M059J (cell line): ENCODE results near the gene CCDC88A. TPM values are rescaled to one million over a fixed set of nuclear protein-coding genes. Genes with fewer than 3 reads are reported as not detected.
"Not testable (repeated sequence)": the region's sequence is repeated elsewhere in the genome, so short reads cannot be mapped to it uniquely, and the experiment has no call there.

Experiments used
- DNase-seq: peaks from one replicate; pipeline ENCODE4 v3.0.0-alpha.2; 2012; ENCODE audit warnings: low read depth
- total RNA-seq: library from RNA; depleted of rRNA; stranded (reverse); fragments of >200 nt; shearing (Covaris generic); gene quantifications from 2 replicates; pipeline ENCODE4 v1.2.3, GENCODE V29; 2014; rRNA removed

CCDC88A gene
- total RNA-seq, result 31.0 and 33.9 TPM in 2 replicates

GRCh38 chr2:55419679-55420438, at the start of gene CCDC88A:
TSS of gene CCDC88A (minus strand) at chr2:55419856. CDS start at chr2:55419079, 777 bp downstream.
- peak; percentile 91 for DNase-seq

DNA sequence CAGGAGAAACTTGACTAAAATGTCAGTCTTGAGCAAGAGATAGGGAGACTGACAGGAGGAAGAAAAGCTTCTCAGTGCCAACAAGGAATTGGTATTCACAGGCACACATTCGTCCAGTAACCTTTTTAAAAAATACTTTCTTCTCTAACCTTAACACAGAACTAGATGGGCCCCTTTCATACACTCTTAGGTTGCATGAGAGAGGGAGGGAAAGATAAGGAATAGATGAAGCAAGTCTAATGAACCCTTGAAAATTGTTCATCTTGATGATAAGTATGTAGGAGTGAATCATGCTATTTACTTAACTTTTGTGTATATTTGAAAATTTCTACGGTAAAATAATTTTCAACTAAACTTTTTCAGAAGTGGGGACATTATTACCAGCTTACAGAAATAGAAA, 42.0 kb upstream of the CCDC88A start:
- DNase-seq, result no peak

DNA sequence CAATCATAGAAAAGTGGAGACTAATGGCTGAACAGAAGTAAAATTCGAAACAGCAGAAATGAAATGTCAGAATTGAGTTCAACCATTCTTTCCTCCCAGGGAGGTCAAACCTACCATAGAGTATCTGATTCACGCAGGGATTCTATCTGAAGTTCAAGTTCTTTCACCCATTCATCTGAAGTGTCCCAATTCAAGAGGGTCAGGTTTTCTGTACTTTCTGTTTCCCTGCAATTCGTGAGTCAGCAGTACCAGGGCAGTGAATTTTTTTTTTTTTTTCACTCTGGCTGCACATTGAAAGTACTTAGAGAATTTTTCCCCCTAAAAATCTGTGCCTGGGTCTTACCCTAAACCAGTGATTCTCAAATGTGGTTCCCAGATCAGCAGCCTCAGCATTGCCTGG, 40.9 kb upstream of the CCDC88A start:
- DNase-seq, result peak; percentile 53

DNA sequence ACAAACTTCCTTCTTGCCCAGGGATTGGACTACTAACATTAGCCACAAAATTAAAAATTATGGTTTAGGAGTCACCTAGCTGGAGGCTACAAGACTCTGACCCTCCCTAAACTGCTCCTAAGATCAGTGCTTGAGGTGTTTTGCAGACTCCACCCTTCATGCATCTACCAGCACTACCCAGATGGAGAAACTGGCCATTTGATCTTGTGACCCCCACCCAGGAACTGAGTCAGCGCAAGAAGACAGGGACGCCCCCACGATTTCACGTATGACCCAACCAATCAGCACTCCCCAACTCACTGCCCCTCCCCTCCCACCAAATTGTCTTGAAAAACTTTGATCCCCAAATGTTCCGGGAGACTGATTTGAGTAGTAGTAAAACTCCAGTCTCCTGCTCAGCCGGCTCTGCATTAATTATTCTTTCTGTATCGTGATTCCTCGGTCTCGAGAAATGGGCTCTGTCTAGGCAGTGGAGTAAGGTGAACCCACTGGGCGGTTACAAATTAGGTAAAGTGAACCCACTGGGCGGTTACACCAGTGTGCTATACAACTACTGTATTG, 40.1 kb upstream of the CCDC88A start:
- DNase-seq, result no peak

GRCh38 chr2:55459279-55459678, 39.6 kb upstream of the CCDC88A start:
- no peak for DNase-seq

- no peak for DNase-seq
Observed at GRCh38 chr2:55454121-55454520, 34.5 kb upstream of the CCDC88A start.

DNA sequence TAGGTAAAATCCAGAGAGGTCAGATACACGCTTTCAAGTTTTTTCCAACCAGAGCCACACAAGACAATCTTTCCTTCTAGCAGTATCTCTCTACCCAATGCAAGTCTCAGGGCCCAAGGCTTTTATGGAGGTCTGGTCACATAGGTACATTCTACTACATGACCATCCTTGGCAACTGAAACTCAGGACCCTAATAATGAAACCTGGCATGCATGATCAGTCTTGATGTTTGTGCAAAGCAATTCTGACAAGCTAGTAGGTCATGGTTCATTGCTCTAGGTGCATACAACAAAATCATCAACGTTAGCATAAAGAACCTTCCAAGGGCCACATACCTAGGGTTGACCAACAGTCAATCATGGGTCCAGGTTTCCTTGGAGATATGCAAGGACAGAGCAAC, 33.2 kb upstream of the CCDC88A start:
- DNase-seq, result no peak

- DNase-seq, result no peak
Observed at GRCh38 chr2:55451699-55452098, 32.0 kb upstream of the CCDC88A start.

DNA sequence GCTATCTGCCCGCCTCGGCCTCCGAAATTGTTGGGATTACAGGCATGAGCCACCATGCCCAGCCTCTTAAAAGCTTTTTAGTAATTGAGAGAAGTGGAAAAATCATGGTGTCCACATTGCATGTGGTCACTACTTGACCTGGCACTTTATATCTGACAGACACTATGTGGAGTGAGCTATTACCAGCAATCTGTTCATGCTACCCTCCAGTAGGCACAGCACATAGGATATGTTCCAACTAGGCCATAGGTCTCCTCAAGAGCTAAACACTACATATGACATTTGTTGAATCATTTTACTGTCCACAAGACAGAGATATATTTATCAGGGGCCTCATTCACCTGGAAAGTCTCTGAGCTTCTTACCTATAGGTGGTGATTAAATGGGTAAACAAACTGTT, 30.4 kb upstream of the CCDC88A start:
- DNase-seq, result not testable (repeated sequence)

- not testable (repeated sequence) for DNase-seq
Observed at GRCh38 chr2:55442045-55442760, 22.5 kb upstream of the CCDC88A start.

GRCh38 chr2:55441280-55441892, 21.7 kb upstream of the CCDC88A start:
- no peak for DNase-seq

GRCh38 chr2:55439101-55439397, 19.4 kb upstream of the CCDC88A start:
- DNase-seq, result no peak

- no peak for DNase-seq
Observed at GRCh38 chr2:55438391-55439100, 18.9 kb upstream of the CCDC88A start.

DNA sequence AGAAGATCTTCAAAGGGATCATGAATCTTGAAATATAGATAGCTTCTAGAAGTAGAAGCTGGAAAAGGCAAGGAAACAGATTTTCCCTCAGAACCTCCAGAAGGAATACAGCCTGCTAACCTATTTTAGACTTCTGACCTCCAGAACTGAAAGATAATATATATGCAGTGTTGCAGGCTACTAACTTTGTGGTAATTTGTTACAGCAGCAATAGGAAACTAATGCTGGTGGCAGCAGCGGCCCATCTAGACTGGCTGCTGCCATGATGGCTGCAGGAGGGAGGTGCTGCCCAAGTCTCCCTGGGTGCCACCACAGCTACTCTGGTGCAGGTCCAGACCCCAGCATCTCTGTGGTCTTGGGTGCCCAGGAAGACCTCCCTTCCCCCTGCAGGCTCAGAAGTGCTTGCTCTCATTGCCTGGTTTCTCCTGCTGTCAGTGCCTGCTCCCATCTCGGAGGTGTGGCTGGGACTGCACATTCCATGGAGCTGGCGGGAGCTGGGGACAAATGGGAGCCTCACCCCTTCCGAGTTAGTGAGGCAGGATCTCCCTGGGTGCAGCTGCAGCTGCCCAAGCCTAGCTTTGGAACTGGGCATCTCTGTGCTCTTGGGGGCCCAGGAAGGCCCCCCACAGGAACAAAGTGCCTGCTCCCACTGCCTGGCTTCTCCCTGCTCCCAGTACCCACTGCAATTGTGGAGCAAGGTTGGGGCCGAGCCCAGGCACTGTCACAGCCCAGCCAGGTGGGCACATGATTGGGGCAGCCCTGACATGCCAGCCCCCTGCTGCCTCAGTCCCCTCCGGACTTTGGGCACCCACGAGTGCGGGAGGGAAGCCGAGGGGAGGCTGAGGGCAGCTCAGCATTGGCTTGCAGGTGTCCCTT, 18.1 kb upstream of the CCDC88A start:
- DNase-seq, result no peak

DNA sequence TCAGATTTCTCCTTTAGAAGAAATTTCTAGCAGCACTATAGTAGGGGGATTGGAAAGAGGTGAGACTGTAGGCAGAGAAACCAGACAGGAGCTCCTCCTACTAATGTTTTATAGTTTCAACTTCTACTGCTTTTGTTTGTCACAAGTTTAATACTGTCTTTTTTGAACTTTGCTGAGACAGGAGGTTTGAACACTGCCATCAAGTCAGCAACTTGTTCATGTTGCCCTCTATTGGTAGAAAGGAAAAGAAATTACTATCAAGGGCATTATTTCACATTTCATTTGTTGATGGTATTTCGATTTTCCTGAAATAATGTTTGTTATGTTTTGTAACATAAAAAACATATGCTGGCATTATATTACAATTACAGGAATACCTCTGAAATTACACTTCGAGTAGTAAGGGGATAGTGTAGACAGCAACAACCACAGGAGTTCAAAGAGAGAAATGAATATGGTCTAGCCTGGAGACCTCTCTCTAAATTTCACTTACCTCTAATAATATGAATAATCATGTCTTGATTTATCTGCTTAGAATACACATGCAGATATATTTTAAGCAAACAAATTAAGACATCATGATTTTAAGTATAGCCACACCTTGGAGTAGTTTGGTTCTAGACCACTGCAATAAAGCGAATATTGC, 12.4 kb upstream of the CCDC88A start:
- peak; percentile 49 for DNase-seq

DNA sequence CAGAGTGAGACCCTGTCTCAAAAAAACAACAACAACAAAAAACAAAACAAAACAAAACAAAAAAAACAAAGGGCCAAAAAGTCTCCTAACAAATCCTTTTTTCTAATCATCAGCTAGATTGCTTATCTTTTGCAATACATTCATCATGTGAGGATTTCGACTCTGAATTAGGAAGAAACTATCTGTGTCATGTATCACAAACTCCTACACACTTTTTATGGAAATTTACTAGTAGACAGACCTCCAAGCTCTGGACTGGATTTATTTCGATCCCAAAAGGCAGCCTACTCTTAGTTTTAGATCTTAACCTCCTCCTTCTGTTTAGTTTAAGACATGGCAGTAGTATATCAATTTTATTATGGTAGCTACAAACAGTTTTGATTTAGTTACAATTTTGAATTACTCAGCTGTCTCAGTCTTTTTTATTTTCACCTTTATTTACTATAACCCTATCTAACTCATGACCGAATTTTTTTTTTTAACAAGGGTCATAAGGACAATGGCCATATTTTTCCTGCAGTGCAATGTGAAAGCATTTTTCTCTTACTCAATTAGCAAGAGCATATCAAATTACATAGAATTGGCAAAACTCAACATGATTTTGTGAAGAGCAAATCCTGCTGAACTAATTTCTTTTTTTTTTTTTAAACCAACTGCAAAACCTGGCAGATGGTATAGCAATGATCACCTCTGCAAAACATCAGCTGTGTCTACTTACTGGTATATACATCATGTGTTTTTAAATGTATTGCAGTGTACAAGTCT, 10.7 kb upstream of the CCDC88A start:
- DNase-seq, result peak; percentile 9

GRCh38 chr2:55428258-55428657, 8.6 kb upstream of the CCDC88A start:
- DNase-seq, result no peak

DNA sequence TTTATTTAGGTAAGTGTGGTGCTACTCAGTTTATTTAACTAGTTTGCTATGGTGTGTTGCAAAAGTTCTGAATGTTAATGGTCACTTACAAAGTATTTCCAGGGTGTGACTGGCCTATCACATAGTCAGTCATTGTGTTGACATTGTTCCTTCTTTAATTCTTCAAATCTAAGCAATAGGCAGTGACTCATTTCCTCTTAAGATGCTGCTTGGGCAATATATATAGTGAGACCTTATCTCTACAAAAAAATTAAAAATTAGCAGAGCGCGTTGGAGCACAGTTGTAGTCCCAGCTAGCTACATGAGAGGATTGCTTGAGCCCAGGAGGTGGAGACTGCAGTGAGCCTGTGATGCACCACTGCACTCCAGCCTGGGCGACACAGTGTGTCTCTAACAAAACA, 5.8 kb upstream of the CCDC88A start:
- DNase-seq, result peak; percentile 71

DNA sequence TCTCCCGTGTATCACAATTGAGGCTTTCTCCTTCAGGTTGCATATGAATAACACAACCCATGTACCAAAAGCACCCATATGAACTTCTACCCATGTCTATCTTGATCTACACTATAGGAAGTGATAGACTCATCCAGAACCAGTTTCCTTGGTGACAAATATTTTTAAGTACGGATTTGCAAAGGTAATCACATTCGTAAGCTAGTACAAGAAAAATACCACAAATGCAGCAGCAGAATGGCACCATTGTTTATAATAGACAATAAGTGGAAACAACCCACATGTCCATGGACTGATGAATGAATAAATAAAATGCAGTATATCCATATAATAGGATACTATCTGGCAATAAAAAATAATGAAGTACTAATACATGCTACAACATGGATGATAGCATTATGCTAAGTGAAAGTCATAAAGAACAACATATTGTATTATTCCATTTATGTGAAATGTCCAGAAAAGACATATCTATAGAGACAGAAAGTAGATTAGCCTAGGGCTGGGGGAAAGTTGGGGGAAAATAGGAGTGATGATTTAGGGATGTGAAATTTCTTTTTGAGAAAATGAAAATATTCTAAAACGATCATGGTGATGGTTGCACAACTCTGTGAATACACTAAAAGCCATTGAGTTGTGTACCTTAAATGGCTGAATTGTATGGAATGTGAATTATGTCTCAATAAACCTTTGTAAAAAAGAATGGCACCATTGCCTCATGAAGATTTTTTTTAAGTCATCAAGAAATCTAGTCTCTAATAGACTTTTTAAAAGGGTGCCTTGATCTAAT, 3.4 kb upstream of the CCDC88A start:
- DNase-seq, result no peak
